ENCODE measurements around the gene ATXN1. TPM values are rescaled to one million over a fixed set of nuclear protein-coding genes. Genes with fewer than 3 reads are reported as not detected.

The ATXN1 gene
- total and polyA plus RNA-seq, 7 donors, result 1.3 to 50.9 (median 21.6) TPM

DNA sequence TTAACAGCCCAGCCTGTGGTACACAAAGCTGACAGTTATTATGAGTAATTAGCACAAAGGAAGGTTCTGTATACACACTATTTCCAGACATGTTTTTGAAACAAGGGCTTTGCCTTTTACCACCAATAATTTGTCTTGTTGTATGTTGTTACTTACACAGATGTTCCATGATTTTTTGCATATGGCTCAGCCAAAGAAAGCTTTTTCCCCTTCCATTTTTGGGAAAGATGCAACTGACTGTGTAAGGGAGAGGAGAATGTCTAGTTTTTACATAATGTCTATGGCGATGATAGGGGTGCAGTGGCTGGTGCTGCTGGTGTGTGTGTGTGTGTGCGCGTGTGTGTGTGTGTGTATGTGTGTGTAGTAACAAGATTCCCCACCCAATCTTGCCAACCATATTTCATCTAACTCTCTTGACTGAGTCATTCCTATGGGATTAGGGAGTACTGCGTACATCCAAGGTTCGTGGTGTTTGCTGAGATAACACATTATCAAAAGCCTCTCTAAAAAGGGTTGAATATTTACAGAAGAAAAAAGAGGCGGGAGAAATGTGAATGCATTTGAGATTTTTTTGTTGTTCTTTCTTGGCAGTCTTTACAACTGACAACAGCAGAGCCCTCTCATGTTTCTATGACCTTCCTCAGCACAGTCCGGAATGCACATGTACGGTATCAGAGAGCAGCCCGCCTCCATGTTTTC is 330.7 kb downstream of the ATXN1 start:
- 63 to 72% (median 64%) methylated on average over 9 of the region's 9 CpGs for WGBS, 3 donors
- TF ChIP-seq, protein P1, sequence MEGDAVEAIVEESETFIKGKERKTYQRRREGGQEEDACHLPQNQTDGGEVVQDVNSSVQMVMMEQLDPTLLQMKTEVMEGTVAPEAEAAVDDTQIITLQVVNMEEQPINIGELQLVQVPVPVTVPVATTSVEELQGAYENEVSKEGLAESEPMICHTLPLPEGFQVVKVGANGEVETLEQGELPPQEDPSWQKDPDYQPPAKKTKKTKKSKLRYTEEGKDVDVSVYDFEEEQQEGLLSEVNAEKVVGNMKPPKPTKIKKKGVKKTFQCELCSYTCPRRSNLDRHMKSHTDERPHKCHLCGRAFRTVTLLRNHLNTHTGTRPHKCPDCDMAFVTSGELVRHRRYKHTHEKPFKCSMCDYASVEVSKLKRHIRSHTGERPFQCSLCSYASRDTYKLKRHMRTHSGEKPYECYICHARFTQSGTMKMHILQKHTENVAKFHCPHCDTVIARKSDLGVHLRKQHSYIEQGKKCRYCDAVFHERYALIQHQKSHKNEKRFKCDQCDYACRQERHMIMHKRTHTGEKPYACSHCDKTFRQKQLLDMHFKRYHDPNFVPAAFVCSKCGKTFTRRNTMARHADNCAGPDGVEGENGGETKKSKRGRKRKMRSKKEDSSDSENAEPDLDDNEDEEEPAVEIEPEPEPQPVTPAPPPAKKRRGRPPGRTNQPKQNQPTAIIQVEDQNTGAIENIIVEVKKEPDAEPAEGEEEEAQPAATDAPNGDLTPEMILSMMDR (IDR thresholded peaks at IDR 0.05), result no peak
- intact Hi-C loops (cut with DNase I), result no loop called here
- peaks cover 10% of the 10 kb centered on the region for H3K4me1 ChIP-seq
- no peaks in the 10 kb centered on the region for H3K9me3 ChIP-seq
- no peaks in the 10 kb centered on the region for H3K27me3 ChIP-seq (ENCODE audit: insufficient read depth in 3 of 3, low read length in 2 of 3)
- ATAC-seq, result no peak
- DNase-seq, result no peak
- no peak overlapping the region for H3K4me3 ChIP-seq
- H3K27ac ChIP-seq, result no peak overlapping the region
- H3K36me3 ChIP-seq (ENCODE audit: insufficient read depth in 1 of 2, low read depth in 1 of 2), result no peaks in the 10 kb centered on the region

DNA sequence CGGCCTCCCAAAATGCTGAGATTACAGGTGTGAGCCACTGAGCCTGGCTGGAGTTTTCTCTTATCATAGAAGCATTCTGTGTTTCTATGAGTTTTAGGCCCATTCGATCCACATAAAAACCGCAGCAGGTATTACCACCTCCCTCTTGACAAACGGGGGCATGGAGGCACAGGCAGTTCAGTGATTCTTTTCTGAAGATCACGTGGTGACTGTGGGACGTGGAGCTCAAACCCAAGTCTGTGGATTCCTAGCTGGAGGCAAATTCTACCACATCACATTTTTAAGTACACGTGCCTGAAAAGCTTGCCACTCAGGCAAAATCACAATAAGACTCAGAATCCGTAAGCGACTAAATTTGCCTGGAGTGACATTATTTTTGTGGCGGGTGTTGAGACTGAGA is 331.6 kb downstream of the ATXN1 start:
- H3K36me3 ChIP-seq (ENCODE audit: insufficient read depth in 1 of 2, low read depth in 1 of 2), result no peaks in the 10 kb centered on the region
- no peak for ATAC-seq
- H3K4me1 ChIP-seq, result peaks cover 8% of the 10 kb centered on the region
- no peak for DNase-seq
- no peaks in the 10 kb centered on the region for H3K27me3 ChIP-seq (ENCODE audit: insufficient read depth in 3 of 3, low read length in 2 of 3)
- TF ChIP-seq, protein P1 (IDR thresholded peaks at IDR 0.05), result no peak
- WGBS, 3 donors, result 98 to 99% (median 98%) methylated on average over 10 of the region's 10 CpGs
- intact Hi-C loops (cut with DNase I), result loop anchor here in 1 of 2 donors (10.0 kb wide), 1 partner anchor 345 kb away; no protein-coding TSS in a partner anchor
- no peak overlapping the region for H3K27ac ChIP-seq
- H3K4me3 ChIP-seq, result no peak overlapping the region
- no peaks in the 10 kb centered on the region for H3K9me3 ChIP-seq

DNA sequence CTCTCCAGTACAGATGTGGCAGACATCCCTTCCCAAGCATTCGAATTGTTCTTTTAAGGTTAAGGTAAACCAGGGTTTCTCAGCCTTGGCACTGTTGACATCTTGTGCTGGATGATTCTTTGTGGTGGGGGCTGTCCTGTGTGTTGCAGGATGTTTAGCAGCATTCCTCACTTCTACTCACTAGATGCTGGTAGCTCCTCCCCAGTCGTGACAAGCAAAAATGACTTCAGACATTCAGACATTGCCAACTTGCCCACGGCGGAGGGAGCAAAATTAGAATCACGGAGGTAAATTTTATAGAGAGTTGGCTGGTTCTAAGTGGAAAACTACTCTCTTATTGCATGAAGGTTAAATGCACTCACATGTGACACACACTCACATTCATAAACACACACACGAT is 334.1 kb downstream of the ATXN1 start:
- TF ChIP-seq, protein P1 (IDR thresholded peaks at IDR 0.05), result no peak
- Histone ChIP-seq H3K36me3 (ENCODE audit: insufficient read depth in 1 of 2, low read depth in 1 of 2) (no peaks in the 10 kb centered on the region), H3K27ac (no peak overlapping the region), H3K4me3 (no peak overlapping the region), H3K27me3 (ENCODE audit: insufficient read depth in 3 of 3, low read length in 2 of 3) (no peaks in the 10 kb centered on the region), H3K9me3 (no peaks in the 10 kb centered on the region), H3K4me1 (peaks cover 8% of the 10 kb centered on the region)
- 80 to 93% (median 87%) methylated on average over 6 of the region's 6 CpGs for WGBS, 3 donors
- ATAC-seq (no peak), DNase-seq (no peak)
- intact Hi-C loops (cut with DNase I), result loop anchor here in 1 of 2 donors (10.0 kb wide), 1 partner anchor 348 kb away; no protein-coding TSS in a partner anchor

DNA sequence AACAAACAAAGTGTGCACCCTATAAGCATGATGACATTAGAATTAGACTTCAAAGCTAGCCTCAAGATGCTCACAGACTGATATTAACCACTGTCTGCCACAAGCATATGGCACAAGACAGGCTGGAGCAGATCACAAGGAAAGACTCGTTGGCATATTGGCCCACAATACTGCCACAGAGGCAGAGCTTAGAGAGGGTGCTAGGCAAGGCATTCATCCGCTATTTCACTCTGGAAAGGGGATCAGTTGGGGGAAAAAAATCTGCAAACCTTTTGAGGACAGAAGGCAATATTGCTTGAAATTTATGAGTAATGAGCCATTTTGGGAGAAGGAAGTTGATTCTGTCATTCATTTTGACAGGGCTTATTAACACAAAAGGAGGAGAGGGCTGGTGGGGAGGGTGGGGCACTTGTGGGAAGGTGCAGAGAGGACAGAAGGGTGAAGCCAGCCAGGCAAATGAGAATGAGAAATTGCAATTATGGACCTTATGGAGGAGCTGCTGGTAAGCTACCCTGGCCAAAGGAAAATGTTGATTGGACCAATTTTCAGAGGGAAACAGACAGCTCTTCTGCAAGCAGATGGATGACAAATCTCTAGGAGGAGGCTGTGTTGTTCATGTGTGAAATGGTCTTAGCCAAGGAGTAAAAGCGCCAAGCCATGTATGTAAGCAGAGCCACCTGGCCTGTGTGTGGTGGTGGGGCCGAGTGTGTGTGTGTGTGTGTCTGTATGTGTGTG is 335.2 kb downstream of the ATXN1 start:
- intact Hi-C loops (cut with DNase I), result loop anchor here in 1 of 2 donors (10.0 kb wide), 1 partner anchor 349 kb away; no protein-coding TSS in a partner anchor
- 87 to 96% (median 88%) methylated on average over 4 of the region's 4 CpGs for WGBS, 3 donors
- ATAC-seq (no peak), DNase-seq (no peak)
- H3K4me3 ChIP-seq, result no peak overlapping the region
- no peaks in the 10 kb centered on the region for H3K36me3 ChIP-seq (ENCODE audit: insufficient read depth in 1 of 2, low read depth in 1 of 2)
- no peaks in the 10 kb centered on the region for H3K27me3 ChIP-seq (ENCODE audit: insufficient read depth in 3 of 3, low read length in 2 of 3)
- peaks cover 1% of the 10 kb centered on the region for H3K4me1 ChIP-seq
- H3K27ac ChIP-seq, result no peak overlapping the region
- no peaks in the 10 kb centered on the region for H3K9me3 ChIP-seq
- TF ChIP-seq, protein P1 (IDR thresholded peaks at IDR 0.05), result no peak

Measured in psoas muscle (tissue), 8 donors.